ENCODE measurements around the gene HYAL2. TPM values are rescaled to one million over a fixed set of nuclear protein-coding genes. Genes with fewer than 3 reads are reported as not detected.

The HYAL2 gene
- total RNA-seq, 1 donor from 2014 or later, result 30.0 TPM

Other genes starting within 250 kb of the HYAL2 start
- gene RBM5, start 233.8 kb downstream of the HYAL2 start, total RNA-seq, result 245 TPM
- 7.8 TPM for gene SEMA3F, start 167.4 kb downstream of the HYAL2 start, total RNA-seq
- gene GNAT1, start 131.1 kb downstream of the HYAL2 start, total RNA-seq, result not detected
- gene SLC38A3, start 117.5 kb downstream of the HYAL2 start, total RNA-seq, result 6.5 TPM
- 108 TPM for gene GNAI2, start 86.5 kb downstream of the HYAL2 start, total RNA-seq
- 2.8 TPM for gene SEMA3B, start 53.6 kb downstream of the HYAL2 start, total RNA-seq
- gene LSMEM2, start 43.7 kb downstream of the HYAL2 start, total RNA-seq, result 1.2 TPM
- 18.5 TPM for gene IFRD2, start 30.3 kb downstream of the HYAL2 start, total RNA-seq
- 9.7 TPM for gene HYAL3, start 23.3 kb downstream of the HYAL2 start, total RNA-seq
- gene NAA80, start 23.3 kb downstream of the HYAL2 start, total RNA-seq, result 5.5 TPM
- gene HYAL1, start 19.2 kb downstream of the HYAL2 start, total RNA-seq, result 0.69 TPM
- 23.8 TPM for gene TUSC2, start 5.5 kb upstream of the HYAL2 start, total RNA-seq
- 12.2 TPM for gene RASSF1, start 18.1 kb upstream of the HYAL2 start, total RNA-seq
- gene ZMYND10, start 23.0 kb upstream of the HYAL2 start, total RNA-seq, result 23.8 TPM
- 30.4 TPM for gene NPRL2, start 28.0 kb upstream of the HYAL2 start, total RNA-seq
- gene CYB561D2, start 28.1 kb upstream of the HYAL2 start, total RNA-seq, result 15.2 TPM
- 21.0 TPM for gene TMEM115, start 36.8 kb upstream of the HYAL2 start, total RNA-seq
- 25.4 TPM for gene CACNA2D2, start 180.9 kb upstream of the HYAL2 start, total RNA-seq
- gene C3orf18, start 245.0 kb upstream of the HYAL2 start, total RNA-seq, result 28.1 TPM
- 5.5 TPM for gene HEMK1, start 246.8 kb upstream of the HYAL2 start, total RNA-seq

Measured in diencephalon (tissue), 1 donor.